NCI-H748 (cell line): Measurements from ENCODE around the gene RHEB.
A peak's percentile ranks its signal among the peaks of the same experiment; 100 is the strongest.

Experiments
- DNase-seq: peaks from one replicate; lab custom pipeline; 2025; ENCODE audit not compliant: unreplicated experiment; lab: John Stamatoyannopoulos, UW

Gene RHEB

GRCh38 chr7:151529842-151530241, 10.1 kb upstream of the RHEB start:
- DNase-seq, result no peak

- DNase-seq, result no peak
These were observed 5.2 kb upstream of the RHEB start for GRCh38 chr7:151524845-151525244.

GRCh38 chr7:151524331-151524730, 4.6 kb upstream of the RHEB start:
- DNase-seq, result no peak

- peak; percentile 78 for DNase-seq
These were observed 945 bp upstream of the RHEB start for GRCh38 chr7:151520419-151521261.

- DNase-seq, result peak; percentile 65
These were observed 539 bp downstream of the RHEB start for GRCh38 chr7:151518947-151519764.

GRCh38 chr7:151518105-151518946, 1.4 kb downstream of the RHEB start:
- DNase-seq, result peak; percentile 40

- no peak for DNase-seq
These were observed 2.0 kb downstream of the RHEB start for GRCh38 chr7:151517601-151518104.

- DNase-seq, result no peak
These were observed 4.5 kb downstream of the RHEB start for GRCh38 chr7:151515276-151515565.

GRCh38 chr7:151514461-151515275, 5.0 kb downstream of the RHEB start:
- no peak for DNase-seq

- no peak for DNase-seq
These were observed 6.6 kb downstream of the RHEB start for GRCh38 chr7:151513133-151513532.

GRCh38 chr7:151512353-151512752, 7.3 kb downstream of the RHEB start:
- DNase-seq, result no peak

- no peak for DNase-seq
These were observed 7.7 kb downstream of the RHEB start for GRCh38 chr7:151511946-151512345.

GRCh38 chr7:151511270-151511669, 8.4 kb downstream of the RHEB start:
- DNase-seq, result no peak

- DNase-seq, result no peak
These were observed 9.9 kb downstream of the RHEB start for GRCh38 chr7:151509670-151510333.

GRCh38 chr7:151508991-151509390, 10.7 kb downstream of the RHEB start:
- no peak for DNase-seq

- no peak for DNase-seq
These were observed 11.9 kb downstream of the RHEB start for GRCh38 chr7:151507806-151508205.

- no peak for DNase-seq
These were observed 12.8 kb downstream of the RHEB start for GRCh38 chr7:151506901-151507382.

GRCh38 chr7:151505836-151506468, 13.7 kb downstream of the RHEB start:
- DNase-seq, result no peak

- DNase-seq, result no peak
These were observed 14.3 kb downstream of the RHEB start for GRCh38 chr7:151505433-151505832.
